Endothelial cell of umbilical vein (primary cell): Measurements from ENCODE around the gene NTN1. TPM values are rescaled to one million over a fixed set of nuclear protein-coding genes. Genes with fewer than 3 reads are reported as not detected.

Experiments
- BruUV-seq: library from RNA; stranded (reverse); fragments of 400-500 nt; replicated peaks from 2 replicates; lab custom pipeline; 2021; lab: Mats Ljungman, UMichigan
- CTCF ChIA-PET: fragments of 300-600, 350-600 bp; sonication (Branson Sonifier 250); formaldehyde crosslinking; loops from one replicate; lab custom pipeline; 2021; ENCODE audit warnings: antibody characterized with exemption, inconsistent platforms; lab: Charles Lee
- POLR2A ChIA-PET: fragments of 300-600, 350-600 bp; sonication (Branson Sonifier 250); formaldehyde crosslinking; loops from one replicate; lab custom pipeline; 2021; ENCODE audit warnings: antibody characterized with exemption, inconsistent platforms; lab: Charles Lee
- DNase-seq: peaks from one replicate; pipeline ENCODE4 v3.0.0-alpha.2; 2011; ENCODE audit warnings: low read depth, low spot score
- FAIRE-seq: peaks from 2 replicates; lab custom pipeline; 2011; peaks lifted over from hg19 to GRCh38; lab: Jason Lieb, UNC
- H2AFZ ChIP-seq: 2 replicates; pipeline ENCODE4 v1.6.0; 2012; ENCODE audit warnings: low read depth, low read length, control low read depth, inconsistent platforms
- H3K27ac ChIP-seq: 2 replicates; pipeline ENCODE4 v1.5.1; 2011; ENCODE audit warnings: low read depth, mild to moderate bottlenecking, control low read depth, low read length, moderate library complexity; ENCODE audit not compliant: insufficient read depth
- H3K27me3 ChIP-seq, 2 experiments: 2 replicates each; pipeline versions ENCODE4 v1.6.0 to v1.6.1; 2011; ENCODE audit warnings: low read length in 2 of 2, mixed read lengths in 1 of 2; ENCODE audit not compliant: control insufficient read depth in 2 of 2, insufficient read depth in 2 of 2
- H3K36me3 ChIP-seq, 2 experiments: 2 replicates in 1 of 2; 3 replicates in 1 of 2; pipeline ENCODE4 v1.5.1; 2011; ENCODE audit warnings: low read length in 2 of 2, mild to moderate bottlenecking in 1 of 2, moderate library complexity in 1 of 2; ENCODE audit not compliant: control insufficient read depth in 2 of 2, insufficient read depth in 2 of 2; ENCODE audit errors: extremely low read depth in 1 of 2
- H3K4me1 ChIP-seq: 3 replicates; pipeline ENCODE4 v1.5.1; 2011; ENCODE audit warnings: mild to moderate bottlenecking, low read length; ENCODE audit not compliant: control insufficient read depth, insufficient read depth; ENCODE audit errors: extremely low read depth
- H3K4me2 ChIP-seq: 2 replicates; pipeline ENCODE4 v1.6.1; 2011; ENCODE audit warnings: low read length, control low read depth, mixed read lengths; ENCODE audit not compliant: insufficient read depth
- H3K4me3 ChIP-seq, 3 experiments: fragments of 200-600 bp in 1 of 3; sonication (generic), shearing (Covaris generic) in 1 of 3; replicated peaks in 1 of 3; 2 replicates each; pipeline ENCODE4 v1.5.1; 2011 to 2016; ENCODE audit warnings: control low read depth in 3 of 3, low read length in 3 of 3, mild to moderate bottlenecking in 2 of 3, inconsistent platforms in 1 of 3, low read depth in 1 of 3, moderate library complexity in 1 of 3; ENCODE audit not compliant: insufficient read depth in 1 of 3
- H3K79me2 ChIP-seq: 2 replicates; pipeline ENCODE4 v1.6.0; 2012; ENCODE audit warnings: low read length, inconsistent platforms; ENCODE audit not compliant: control insufficient read depth, insufficient read depth
- H3K9ac ChIP-seq: replicated peaks from 2 replicates; pipeline ENCODE3; 2011; ENCODE audit warnings: low read length, control low read depth; ENCODE audit not compliant: insufficient read depth; ENCODE audit errors: extremely low read depth
- H3K9me1 ChIP-seq: replicated peaks from 3 replicates; pipeline ENCODE4 v1.6.0; 2011; ENCODE audit warnings: mild to moderate bottlenecking, low read length; ENCODE audit not compliant: control insufficient read depth, insufficient read depth; ENCODE audit errors: extremely low read depth
- H3K9me3 ChIP-seq: replicated peaks from 2 replicates; pipeline ENCODE4 v1.5.1; 2012; ENCODE audit warnings: low read length, inconsistent platforms; ENCODE audit not compliant: control insufficient read depth, insufficient read depth
- H4K20me1 ChIP-seq: replicated peaks from 2 replicates; pipeline ENCODE3; 2011; ENCODE audit warnings: mild to moderate bottlenecking, low read length; ENCODE audit not compliant: control insufficient read depth, insufficient read depth; ENCODE audit errors: extremely low read depth
- EZH2 ChIP-seq: IDR thresholded peaks from 2 replicates; pipeline ENCODE4 v1.6.1; 2012; ENCODE audit warnings: borderline replicate concordance, low read depth, mild to moderate bottlenecking, moderate library complexity, low read length, inconsistent platforms; ENCODE audit not compliant: severe bottlenecking
- FOS ChIP-seq: IDR thresholded peaks from 2 replicates; pipeline ENCODE4 v1.6.1; 2011; ENCODE audit warnings: mild to moderate bottlenecking, low read length, moderate library complexity, borderline replicate concordance; ENCODE audit not compliant: insufficient read depth
- GATA2 ChIP-seq: IDR thresholded peaks from 2 replicates; pipeline ENCODE4 v1.7.0; 2011; ENCODE audit warnings: low read depth, mild to moderate bottlenecking, moderate library complexity, mixed read lengths, low read length; ENCODE audit not compliant: insufficient read length, insufficient read depth
- JUN ChIP-seq: IDR thresholded peaks from 2 replicates; pipeline ENCODE4 v1.6.1; 2011; ENCODE audit warnings: borderline replicate concordance, low read depth; ENCODE audit not compliant: insufficient read length, insufficient read depth
- MYC ChIP-seq: IDR thresholded peaks from one replicate; pipeline ENCODE4 v1.6.1; 2011; ENCODE audit warnings: mild to moderate bottlenecking, low read depth, low read length
- POLR2A ChIP-seq: IDR thresholded peaks from 2 replicates; pipeline ENCODE4 v1.6.1; 2012; ENCODE audit warnings: low read depth, mild to moderate bottlenecking, control low read depth, low read length
- POLR2AphosphoS5 ChIP-seq: IDR thresholded peaks from 2 replicates; pipeline ENCODE4 v1.6.1; 2012; ENCODE audit warnings: low read depth, mild to moderate bottlenecking, control low read depth, low read length, moderate library complexity; ENCODE audit not compliant: insufficient read depth
- dilution Hi-C: fragments of 300-500 bp; cut with MboI; formaldehyde crosslinking; loops from one replicate; pipeline ENCODE4 v1.15.0; 2019; ENCODE audit warnings: low sequenced_read_pairs; ENCODE audit not compliant: extremely low pct_ligation_motif_present
- intact Hi-C: fragments of 100-400 bp; cut with micrococcal nuclease; formaldehyde crosslinking; loops from one replicate; pipeline ENCODE4 v1.10.0; 2022
- polyA plus RNA-seq, 4 experiments: library from polyadenylated mRNA; depleted of rRNA in 3 of 4; stranded (reverse) in 3 of 4; unstranded in 1 of 4; fragments of >200 nt; gene quantifications; 2 replicates each; pipeline versions ENCODE4 v1.2.1 to v1.2.3, GENCODE V29; 2011 to 2012; ENCODE audit warnings: missing spikeins in 1 of 4
- total RNA-seq: library from RNA; stranded (reverse); gene quantifications from 2 replicates; pipeline ENCODE4 v1.2.3, GENCODE V29; 2021
- TF ChIP-seq, protein P1 (sequence below): IDR thresholded peaks from 2 replicates; pipeline ENCODE4 v1.6.1; 2011; ENCODE audit not compliant: insufficient read depth, insufficient read length
- TF ChIP-seq, protein P2 (sequence below), 2 donors: IDR thresholded peaks; 1 replicate in 1 of 2; 2 replicates in 1 of 2; pipeline ENCODE4 v1.5.1; 2011; ENCODE audit warnings: low read length in 2 of 2, mild to moderate bottlenecking in 2 of 2, moderate library complexity in 2 of 2, control low read depth in 1 of 2, inconsistent platforms in 1 of 2, low read depth in 1 of 2; ENCODE audit not compliant: insufficient read depth in 1 of 2; ENCODE audit errors: extremely low read depth in 1 of 2

NTN1 gene
- total and polyA plus RNA-seq, 2 donors (not counting 3 experiments of a cell fraction or from before 2014, with no cell fraction given): 0.10 to 0.18 TPM

DNA sequence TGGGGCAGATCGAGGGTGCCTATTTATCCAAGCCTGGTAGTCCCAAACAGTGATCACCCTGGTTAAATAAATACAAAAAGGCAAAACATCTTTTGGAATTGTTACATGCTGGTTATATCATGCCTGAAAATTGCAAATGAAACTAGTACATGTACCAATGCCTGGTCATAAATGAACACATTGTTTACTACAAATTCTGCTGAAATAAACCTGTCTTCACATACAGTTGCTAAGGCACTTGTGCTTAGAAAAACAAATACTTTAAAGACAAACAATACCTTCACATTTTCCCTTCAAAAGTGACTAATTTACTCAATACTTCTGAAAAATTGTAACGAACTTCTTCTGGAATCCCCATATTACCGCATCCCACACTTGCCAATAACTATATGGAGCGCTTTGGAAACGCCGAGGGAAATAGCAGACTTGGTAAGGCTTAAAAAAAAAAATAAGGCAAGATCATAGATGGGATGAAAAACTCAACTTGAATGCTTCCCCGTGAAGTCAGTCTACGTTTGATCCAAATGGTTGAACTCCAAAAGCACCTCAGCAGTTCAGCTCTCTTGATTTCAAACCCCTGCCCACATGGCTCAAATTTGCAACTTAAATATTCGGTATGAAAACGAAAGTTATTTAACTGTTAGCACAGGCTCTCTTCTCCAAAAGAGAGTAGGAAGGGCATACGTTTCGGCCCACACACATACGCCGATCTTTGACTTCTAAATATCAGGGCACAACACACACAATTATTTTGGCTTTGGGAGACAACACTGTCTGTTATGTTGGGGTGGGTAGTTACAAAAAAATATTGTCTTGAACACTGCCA lies 264.5 kb downstream of the NTN1 start:
- BruUV-seq: no TSS peak
- Histone ChIP-seq H3K79me2 (no peaks in the 10 kb centered on the region), H3K9me3 (no peaks in the 10 kb centered on the region), H3K9ac (no peak overlapping the region), H4K20me1 (no peaks in the 10 kb centered on the region), H3K9me1 (no peaks in the 10 kb centered on the region), H3K27me3 (no peaks in the 10 kb centered on the region), H3K4me3 (no peak overlapping the region), H3K27ac (no peak overlapping the region), H3K36me3 (no peaks in the 10 kb centered on the region), H3K4me1 (no peaks in the 10 kb centered on the region), H2AFZ (no peak overlapping the region), H3K4me2 (no peak overlapping the region)
- CTCF ChIA-PET: no interaction called here
- no peak for TF ChIP-seq POLR2A
- dilution Hi-C loops: no loop called here
- POLR2A ChIA-PET: no interaction called here
- DNase-seq (no peak), FAIRE-seq (no peak)
- intact Hi-C loops: no loop called here

DNA sequence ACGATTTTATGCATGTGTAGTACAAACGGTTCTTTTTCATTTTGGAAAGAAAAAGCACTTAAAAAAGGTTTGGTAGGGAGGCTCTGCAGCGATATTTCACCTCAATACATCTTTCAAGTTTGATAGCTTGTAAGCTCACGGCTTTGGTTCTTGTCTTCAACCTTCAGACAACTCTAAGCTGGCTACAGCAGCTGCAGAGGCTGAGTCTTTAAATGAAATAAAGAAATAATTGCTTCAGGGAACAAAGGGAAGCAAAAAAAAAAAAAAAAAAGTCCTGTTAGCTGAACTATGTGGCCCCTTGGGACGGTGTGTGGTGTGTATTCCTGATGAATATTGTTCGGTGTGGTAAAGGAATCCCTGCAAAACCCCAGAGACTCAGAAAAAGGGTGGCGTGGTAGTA lies 265.1 kb downstream of the NTN1 start:
- ChIA-PET CTCF (no interaction called here), POLR2A (no interaction called here)
- Histone ChIP-seq H2AFZ (no peak overlapping the region), H3K9me3 (no peaks in the 10 kb centered on the region), H3K4me1 (no peaks in the 10 kb centered on the region), H3K9me1 (no peaks in the 10 kb centered on the region), H3K27ac (no peak overlapping the region), H3K36me3 (no peaks in the 10 kb centered on the region), H4K20me1 (no peaks in the 10 kb centered on the region), H3K4me3 (no peak overlapping the region), H3K79me2 (no peaks in the 10 kb centered on the region), H3K9ac (no peak overlapping the region), H3K4me2 (no peak overlapping the region), H3K27me3 (no peaks in the 10 kb centered on the region)
- DNase-seq (no peak), FAIRE-seq (no peak)
- dilution Hi-C loops (no loop called here), intact Hi-C loops (no loop called here)
- TF ChIP-seq, protein P1, sequence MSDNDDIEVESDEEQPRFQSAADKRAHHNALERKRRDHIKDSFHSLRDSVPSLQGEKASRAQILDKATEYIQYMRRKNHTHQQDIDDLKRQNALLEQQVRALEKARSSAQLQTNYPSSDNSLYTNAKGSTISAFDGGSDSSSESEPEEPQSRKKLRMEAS: no peak
- TF ChIP-seq, protein P2, sequence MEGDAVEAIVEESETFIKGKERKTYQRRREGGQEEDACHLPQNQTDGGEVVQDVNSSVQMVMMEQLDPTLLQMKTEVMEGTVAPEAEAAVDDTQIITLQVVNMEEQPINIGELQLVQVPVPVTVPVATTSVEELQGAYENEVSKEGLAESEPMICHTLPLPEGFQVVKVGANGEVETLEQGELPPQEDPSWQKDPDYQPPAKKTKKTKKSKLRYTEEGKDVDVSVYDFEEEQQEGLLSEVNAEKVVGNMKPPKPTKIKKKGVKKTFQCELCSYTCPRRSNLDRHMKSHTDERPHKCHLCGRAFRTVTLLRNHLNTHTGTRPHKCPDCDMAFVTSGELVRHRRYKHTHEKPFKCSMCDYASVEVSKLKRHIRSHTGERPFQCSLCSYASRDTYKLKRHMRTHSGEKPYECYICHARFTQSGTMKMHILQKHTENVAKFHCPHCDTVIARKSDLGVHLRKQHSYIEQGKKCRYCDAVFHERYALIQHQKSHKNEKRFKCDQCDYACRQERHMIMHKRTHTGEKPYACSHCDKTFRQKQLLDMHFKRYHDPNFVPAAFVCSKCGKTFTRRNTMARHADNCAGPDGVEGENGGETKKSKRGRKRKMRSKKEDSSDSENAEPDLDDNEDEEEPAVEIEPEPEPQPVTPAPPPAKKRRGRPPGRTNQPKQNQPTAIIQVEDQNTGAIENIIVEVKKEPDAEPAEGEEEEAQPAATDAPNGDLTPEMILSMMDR (IDR thresholded peaks at IDR 0.05; ENCODE audit: extremely low read depth in 1 of 2, insufficient read depth in 1 of 2, low read depth in 1 of 2, low read length in 2 of 2): no peak
- TF ChIP-seq POLR2AphosphoS5 (no peak), EZH2 (no peak), JUN (no peak), GATA2 (no peak), FOS (no peak), POLR2A (no peak), MYC (no peak)
- BruUV-seq: no TSS peak
